Measurements from ENCODE around the gene OCA2.

OCA2 gene

GRCh38 chr15:27865926-27866325 is 233.2 kb downstream of the OCA2 start:
- Histone ChIP-seq H4K20me1 (ENCODE audit: insufficient read depth, low read length) (no peaks in the 10 kb centered on the region), H3K27ac (ENCODE audit: low read length) (no peak overlapping the region), H3K4me1 (ENCODE audit: low read length) (no peaks in the 10 kb centered on the region), H3K36me3 (replicated peaks; ENCODE audit: insufficient read depth, low read length) (no peaks in the 10 kb centered on the region), H3K9ac (ENCODE audit: low read length) (no peak overlapping the region), H3K9me2 (replicated peaks; ENCODE audit: insufficient read depth, low read length) (no peaks in the 10 kb centered on the region), H3K9me3 (replicated peaks; ENCODE audit: insufficient read depth, low read length) (no peaks in the 10 kb centered on the region), H3K4me2 (ENCODE audit: low read depth, low read length) (no peak overlapping the region), H3F3A (ENCODE audit: insufficient read depth, low read length) (no peaks in the 10 kb centered on the region), H3K27me3 (replicated peaks; ENCODE audit: insufficient read depth, low read length) (no peaks in the 10 kb centered on the region), H3K79me2 (ENCODE audit: low read length) (no peaks in the 10 kb centered on the region), H3K4me3 (ENCODE audit: low read length) (no peak overlapping the region), H2AFZ (ENCODE audit: low read length) (no peak overlapping the region)
- TF ChIP-seq CTCF (IDR thresholded peaks at IDR 0.05; ENCODE audit: low read length) (no peak), EZH2phosphoT487 (IDR thresholded peaks at IDR 0.05; ENCODE audit: low read length) (no peak), EZH2 (optimal IDR thresholded peaks at IDR 0.05; ENCODE audit: low read depth, low read length) (no peak)
- DNase-seq = no peak

- Histone ChIP-seq H3K36me3 (replicated peaks; ENCODE audit: insufficient read depth, low read length) (no peaks in the 10 kb centered on the region), H3K9me2 (replicated peaks; ENCODE audit: insufficient read depth, low read length) (no peaks in the 10 kb centered on the region), H3K27ac (ENCODE audit: low read length) (no peak overlapping the region; the same call in 1 of the 2 replicates), H3K4me1 (ENCODE audit: low read length) (no peaks in the 10 kb centered on the region), H3K9ac (ENCODE audit: low read length) (no peak overlapping the region), H3K4me3 (ENCODE audit: low read length) (no peak overlapping the region), H2AFZ (ENCODE audit: low read length) (no peak overlapping the region), H4K20me1 (ENCODE audit: insufficient read depth, low read length) (no peaks in the 10 kb centered on the region), H3F3A (ENCODE audit: insufficient read depth, low read length) (no peaks in the 10 kb centered on the region), H3K79me2 (ENCODE audit: low read length) (no peaks in the 10 kb centered on the region), H3K4me2 (ENCODE audit: low read depth, low read length) (no peak overlapping the region), H3K27me3 (replicated peaks; ENCODE audit: insufficient read depth, low read length) (no peaks in the 10 kb centered on the region), H3K9me3 (replicated peaks; ENCODE audit: insufficient read depth, low read length) (no peaks in the 10 kb centered on the region)
- TF ChIP-seq EZH2 (optimal IDR thresholded peaks at IDR 0.05; ENCODE audit: low read depth, low read length) (no peak), EZH2phosphoT487 (IDR thresholded peaks at IDR 0.05; ENCODE audit: low read length) (no peak), CTCF (IDR thresholded peaks at IDR 0.05; ENCODE audit: low read length) (no peak)
- DNase-seq = no peak
Observed at GRCh38 chr15:27865323-27865922, 233.7 kb downstream of the OCA2 start.

GRCh38 chr15:27864719-27865118 is 234.4 kb downstream of the OCA2 start:
- no peaks in the 10 kb centered on the region for H3K9me2 ChIP-seq (replicated peaks; ENCODE audit: insufficient read depth, low read length)
- H3F3A ChIP-seq (ENCODE audit: insufficient read depth, low read length) = no peaks in the 10 kb centered on the region
- no peak for TF ChIP-seq EZH2phosphoT487 (IDR thresholded peaks at IDR 0.05; ENCODE audit: low read length)
- no peak for TF ChIP-seq EZH2 (optimal IDR thresholded peaks at IDR 0.05; ENCODE audit: low read depth, low read length)
- TF ChIP-seq CTCF (IDR thresholded peaks at IDR 0.05; ENCODE audit: low read length) = no peak
- no peaks in the 10 kb centered on the region for H4K20me1 ChIP-seq (ENCODE audit: insufficient read depth, low read length)
- H3K9me3 ChIP-seq (replicated peaks; ENCODE audit: insufficient read depth, low read length) = no peaks in the 10 kb centered on the region
- H3K4me1 ChIP-seq (ENCODE audit: low read length) = no peaks in the 10 kb centered on the region
- H3K36me3 ChIP-seq (replicated peaks; ENCODE audit: insufficient read depth, low read length) = no peaks in the 10 kb centered on the region
- H2AFZ ChIP-seq (ENCODE audit: low read length) = no peak overlapping the region
- H3K4me3 ChIP-seq (ENCODE audit: low read length) = no peak overlapping the region
- no peak overlapping the region for H3K4me2 ChIP-seq (ENCODE audit: low read depth, low read length)
- H3K9ac ChIP-seq (ENCODE audit: low read length) = no peak overlapping the region
- H3K79me2 ChIP-seq (ENCODE audit: low read length) = no peaks in the 10 kb centered on the region
- H3K27me3 ChIP-seq (replicated peaks; ENCODE audit: insufficient read depth, low read length) = no peaks in the 10 kb centered on the region
- H3K27ac ChIP-seq (ENCODE audit: low read length) = no peak overlapping the region
- no peak for DNase-seq
